Measurements from ENCODE around the gene BACH1.

Gene BACH1

DNA sequence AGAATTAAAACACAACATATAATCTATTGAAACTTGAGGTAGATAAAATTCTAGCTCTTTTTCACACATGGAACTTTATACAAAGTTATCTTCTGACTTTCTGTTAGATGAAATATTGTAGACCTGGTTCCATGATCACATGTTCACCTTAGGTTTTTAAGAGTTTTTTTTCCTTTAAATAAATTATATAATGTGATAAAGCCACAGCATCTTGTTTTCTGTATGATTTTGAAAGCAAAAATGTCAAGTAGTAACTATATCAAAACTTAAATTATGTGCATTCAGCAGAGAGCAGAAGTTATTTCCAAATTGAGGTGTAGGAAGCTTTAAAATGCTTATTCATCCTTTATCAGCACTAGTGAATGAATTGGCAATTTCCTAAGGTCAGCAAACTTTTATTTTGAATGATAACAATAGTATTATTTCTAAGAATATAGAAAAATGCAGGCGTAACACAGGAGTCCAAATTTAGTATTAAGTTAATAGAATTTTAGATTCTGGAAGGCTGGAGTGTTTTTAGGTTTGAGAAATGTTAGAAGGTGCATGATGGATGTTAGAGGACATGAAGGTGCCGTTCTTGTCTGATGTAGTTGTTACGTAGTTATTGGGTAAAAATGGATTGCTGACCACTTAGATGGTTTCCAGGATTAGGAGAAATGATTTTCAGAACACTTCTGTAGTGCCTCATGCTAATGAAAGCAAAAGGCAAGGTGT, 17.5 kb downstream of the BACH1 start:
- no peak for DNase-seq

DNA sequence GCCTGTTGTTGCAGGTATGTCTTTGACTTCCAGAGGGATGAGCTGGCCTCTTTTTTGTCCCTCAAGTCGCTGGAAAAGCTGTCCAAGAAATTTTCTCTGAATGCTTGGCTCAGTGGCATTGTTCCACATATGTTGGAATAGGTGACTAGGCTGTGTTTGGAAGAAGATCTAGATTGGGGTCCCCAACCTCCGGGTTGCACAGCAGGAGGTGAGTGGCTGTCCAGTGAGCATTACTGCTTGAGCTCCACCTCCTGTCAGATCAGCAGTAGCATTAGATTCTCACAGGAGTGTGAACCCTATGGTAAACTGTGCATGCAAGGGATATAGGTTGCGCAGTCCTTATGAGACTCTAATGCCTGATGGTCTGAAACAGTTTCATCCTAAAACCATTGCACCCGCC, 18.1 kb downstream of the BACH1 start:
- no peak for DNase-seq

DNA sequence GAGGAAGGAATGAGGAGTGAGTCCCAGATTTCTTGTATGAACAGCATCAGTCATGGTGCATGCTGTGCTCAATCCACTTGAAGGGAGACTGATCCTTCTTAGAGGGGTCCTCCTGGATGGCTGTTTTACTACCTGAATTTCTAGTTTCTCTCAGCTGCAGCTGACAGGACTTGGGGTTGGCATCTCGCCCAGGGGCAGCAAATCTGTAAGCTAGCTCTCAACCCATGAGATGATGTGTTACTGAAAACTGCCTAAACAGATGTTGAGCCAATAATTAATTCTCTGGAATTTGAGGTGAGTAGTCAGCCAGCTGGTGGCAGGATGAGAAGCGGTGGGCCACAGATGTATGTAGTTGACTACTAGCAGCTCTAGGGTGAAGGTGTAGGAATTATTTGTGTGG, 19.6 kb downstream of the BACH1 start:
- no peak for DNase-seq

DNA sequence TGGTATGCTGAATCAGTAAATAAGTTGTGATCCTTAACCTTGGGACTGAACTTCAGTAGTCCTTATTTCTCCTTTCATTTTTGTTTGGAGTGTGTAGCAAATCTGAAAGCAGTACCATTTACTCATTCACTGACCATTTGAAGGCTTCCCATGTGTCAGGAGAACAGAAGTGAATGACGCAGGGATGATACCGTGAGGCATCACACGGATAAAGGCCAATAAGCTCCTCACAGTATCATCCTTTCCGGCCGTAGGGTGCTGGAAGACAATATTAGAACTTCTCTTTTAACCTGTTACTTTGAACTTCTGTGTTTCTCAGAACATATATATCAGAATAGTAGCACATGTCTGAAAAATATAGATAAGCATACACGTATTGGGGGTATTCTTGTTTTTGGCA, 21.3 kb downstream of the BACH1 start:
- DNase-seq, result no peak

DNA sequence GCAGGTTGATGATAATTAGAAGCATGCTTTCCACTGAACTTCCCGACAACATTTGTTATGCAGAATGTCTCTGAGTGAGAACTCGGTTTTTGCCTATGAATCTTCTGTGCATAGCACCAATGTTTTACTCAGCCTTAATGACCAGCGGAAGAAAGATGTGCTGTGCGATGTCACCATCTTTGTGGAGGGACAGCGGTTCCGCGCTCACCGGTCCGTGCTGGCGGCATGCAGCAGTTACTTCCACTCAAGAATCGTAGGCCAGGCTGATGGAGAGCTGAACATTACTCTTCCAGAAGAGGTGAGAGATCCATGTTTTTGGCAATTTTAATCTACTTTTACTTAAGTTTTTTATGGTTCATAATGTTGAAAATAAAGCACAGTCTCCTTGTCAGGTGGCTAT, 22.5 kb downstream of the BACH1 start:
- no peak for DNase-seq

DNA sequence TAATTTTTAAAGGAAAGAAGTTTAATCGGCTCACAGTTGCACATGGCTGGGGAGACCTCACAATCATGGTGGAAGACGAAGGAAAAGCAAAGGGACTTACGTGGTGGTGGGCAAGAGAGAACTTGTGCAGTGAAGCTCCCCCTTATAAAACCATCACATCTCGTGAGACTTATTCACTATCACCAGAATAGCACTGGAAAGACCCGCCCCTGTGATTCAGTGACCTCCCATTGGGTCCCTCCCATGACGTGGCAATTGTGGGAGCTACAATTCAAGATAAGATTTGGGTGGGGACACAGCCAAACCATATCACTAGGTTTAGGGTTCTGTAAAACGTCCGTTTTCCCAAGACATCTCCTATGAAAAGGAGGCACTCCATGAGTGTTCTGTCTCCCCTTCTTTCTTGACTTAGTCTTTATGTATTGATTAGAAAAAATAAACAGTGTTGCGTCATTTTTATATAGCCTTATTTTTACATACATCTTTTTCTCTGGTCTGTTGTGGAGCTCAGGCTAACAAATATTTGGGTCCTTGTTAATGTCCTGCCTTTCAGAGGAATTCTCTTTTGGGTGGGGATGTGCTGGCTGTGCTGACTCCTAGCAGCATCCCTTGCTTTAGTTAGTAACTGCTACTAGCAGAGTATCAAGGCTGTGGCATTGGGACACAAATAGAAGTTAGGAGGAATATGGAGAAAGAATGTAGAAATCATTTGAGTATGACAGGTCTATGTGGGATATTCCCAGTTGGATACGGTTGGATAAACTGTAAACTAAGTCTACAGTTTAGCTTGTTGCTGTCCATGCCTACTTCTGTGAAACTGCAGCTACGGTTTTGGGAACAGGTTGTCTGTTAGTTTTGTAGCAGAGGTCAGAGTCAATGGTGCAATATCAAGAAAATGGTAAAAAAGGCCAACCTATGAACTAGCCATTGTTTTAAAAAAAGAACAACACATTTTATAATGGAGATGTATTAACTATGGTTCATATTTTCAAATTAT, 23.5 kb downstream of the BACH1 start:
- no peak for DNase-seq

DNA sequence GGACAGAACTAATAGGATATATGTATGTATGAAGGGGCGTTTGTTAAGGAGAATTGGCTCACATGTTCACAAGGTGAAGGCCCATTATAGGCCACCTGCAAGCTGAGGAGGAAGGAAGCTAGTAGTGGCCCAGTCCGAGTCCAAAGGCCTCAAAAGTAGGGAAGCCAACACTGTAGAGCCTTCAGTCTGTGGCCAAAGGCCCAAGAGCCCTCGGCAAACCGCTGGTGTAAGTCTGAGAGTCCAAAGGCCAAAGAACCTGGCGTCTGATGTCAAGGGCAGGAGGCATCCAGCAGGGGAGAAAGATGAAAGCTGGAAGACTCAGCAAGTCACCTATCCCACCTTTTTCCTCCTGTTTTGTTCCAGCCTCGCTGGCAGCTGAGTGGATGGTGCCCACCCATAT, 24.5 kb downstream of the BACH1 start:
- DNase-seq, result no peak

DNA sequence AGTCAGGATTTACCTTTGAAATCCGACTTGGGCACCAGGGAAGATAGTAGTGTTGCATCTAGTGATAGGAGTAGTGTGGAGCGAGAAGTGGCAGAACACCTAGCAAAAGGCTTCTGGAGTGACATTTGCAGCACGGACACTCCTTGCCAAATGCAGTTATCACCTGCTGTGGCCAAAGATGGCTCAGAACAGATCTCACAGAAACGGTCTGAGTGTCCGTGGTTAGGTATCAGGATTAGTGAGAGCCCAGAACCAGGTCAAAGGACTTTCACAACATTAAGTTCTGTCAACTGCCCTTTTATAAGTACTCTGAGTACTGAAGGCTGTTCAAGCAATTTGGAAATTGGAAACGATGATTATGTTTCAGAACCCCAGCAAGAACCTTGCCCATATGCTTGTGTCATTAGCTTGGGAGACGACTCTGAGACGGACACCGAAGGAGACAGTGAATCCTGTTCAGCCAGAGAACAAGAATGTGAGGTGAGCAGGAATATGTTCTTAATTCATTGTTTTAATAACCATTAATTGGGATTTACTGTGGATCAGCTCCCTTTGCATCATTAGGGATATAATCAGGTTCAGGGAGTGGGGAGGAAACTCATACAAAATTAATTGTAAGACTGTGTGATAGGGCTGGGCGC, 28.3 kb downstream of the BACH1 start:
- no peak for DNase-seq

DNA sequence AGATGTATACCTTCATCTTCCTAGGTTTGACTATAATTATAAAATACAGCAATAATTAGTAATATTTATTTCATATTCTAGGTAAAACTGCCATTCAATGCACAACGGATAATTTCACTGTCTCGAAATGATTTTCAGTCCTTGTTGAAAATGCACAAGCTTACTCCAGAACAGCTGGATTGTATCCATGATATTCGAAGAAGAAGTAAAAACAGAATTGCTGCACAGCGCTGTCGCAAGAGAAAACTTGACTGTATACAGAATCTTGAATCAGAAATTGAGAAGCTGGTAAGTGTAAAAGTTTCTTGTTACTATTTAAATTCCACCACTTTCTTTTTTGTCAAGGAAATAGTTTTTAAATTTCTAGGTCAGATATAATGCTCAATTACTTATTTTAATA, 30.7 kb downstream of the BACH1 start:
- no peak for DNase-seq

DNA sequence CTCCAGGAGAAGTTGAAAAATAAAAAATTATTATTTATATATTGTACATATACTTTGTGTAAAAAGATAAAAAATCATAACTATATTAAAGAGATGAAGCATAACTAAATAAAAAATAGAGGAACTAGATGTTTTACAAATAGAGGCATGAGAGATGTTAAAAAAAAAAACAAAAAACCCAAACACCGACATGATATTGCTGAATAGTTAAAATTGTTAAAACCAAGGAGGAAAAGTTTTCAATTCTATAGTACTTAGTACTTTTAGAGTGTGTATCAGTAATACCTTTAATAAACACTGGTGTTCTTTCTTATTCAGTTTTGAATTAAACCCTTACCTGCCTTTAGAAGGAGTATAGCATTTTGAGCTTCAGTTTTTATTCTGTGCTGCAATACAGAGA, 32.1 kb downstream of the BACH1 start:
- no peak for DNase-seq

DNA sequence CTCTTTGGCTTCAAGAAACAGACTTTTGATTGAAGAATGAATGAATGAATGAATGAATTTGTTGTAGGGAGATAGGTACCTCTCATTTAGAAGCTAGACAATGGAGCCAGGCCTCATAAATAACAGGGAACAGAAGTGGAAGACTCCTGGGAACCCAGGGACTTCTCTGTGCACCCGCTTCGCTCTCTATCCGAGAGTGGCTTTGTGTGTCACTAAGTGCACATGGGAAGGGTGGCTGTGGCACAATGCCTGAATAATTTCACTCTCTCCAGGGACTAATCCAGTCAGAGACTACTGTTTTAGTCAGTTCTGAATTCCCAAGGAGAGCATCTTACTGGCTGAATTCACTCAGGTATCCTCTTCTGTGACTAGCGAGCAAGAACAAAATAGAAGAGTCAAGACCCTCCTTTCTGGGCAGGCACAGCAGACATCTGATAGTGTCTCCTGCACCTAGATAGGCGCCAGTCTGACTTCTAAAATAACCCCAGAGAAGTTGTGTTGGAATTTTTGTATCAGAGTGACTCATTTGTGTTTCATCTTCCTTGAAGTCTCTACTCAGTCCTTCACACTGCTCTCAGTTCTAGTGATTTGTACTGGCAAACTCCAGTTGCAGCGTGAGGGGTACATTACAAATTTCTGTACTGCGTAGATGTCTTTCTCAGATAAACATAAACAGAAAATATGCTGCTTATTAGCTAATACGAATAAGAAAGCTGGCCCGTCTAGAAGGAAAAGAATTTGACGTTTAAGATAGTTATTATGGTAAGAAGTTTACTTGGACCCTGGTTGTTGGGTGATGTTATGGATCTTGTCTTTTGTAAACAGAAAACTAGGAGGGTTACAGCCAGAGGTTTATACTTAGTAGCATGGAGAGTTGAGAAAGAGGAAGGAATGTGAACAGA, 34.0 kb downstream of the BACH1 start:
- DNase-seq, result peak; percentile 78

DNA sequence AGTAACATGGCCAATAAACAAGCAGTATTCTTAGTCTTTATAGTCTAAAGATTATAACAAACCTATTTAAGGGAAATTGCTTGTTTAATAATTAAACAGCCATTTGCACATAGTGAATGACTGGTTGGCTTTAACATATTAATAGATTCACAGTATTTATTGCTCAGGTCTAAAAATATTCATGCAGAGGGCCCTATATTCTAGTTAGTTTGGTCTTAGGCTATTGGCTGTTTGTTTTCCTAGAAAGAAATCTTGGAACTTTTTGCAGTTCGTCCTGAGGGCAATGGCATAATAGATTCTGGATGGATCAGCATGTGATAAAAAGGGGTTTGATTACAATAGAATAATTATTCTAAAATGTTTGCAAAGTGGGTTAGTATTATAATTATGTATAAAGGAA, 34.7 kb downstream of the BACH1 start:
- no peak for DNase-seq

DNA sequence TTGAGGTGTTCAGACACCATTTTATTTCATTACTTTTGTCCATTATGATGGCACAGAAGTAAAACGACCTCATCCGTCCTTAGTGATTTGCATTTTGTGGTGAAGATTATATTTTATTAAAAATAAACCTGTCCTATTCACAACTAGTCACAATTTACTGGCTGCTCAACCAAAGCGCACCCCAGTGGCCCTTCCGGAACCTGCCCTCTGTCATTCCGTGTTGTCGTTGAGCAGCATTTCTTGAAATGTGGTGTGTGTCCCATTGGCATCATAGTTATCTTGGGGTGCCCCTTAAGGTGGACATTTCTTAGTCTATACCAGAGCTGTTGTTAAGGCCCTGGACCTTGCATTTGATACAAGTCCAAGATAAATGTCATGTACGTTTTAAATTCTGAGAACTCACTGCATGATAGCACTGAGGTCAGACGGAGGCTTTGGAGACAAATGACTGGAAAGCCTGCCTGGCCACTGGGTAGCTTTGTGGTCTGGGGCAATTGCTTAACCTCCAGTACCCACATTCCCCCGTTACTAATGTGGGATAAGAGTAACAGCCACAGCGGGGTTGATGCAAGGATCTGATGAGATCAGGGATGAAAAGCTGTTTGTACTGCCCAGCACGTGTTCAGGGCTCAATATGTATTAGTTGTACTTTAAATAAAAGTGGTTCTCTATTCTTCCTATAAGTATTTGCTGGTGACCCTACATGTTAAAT, 36.2 kb downstream of the BACH1 start:
- DNase-seq, result peak; percentile 88

DNA sequence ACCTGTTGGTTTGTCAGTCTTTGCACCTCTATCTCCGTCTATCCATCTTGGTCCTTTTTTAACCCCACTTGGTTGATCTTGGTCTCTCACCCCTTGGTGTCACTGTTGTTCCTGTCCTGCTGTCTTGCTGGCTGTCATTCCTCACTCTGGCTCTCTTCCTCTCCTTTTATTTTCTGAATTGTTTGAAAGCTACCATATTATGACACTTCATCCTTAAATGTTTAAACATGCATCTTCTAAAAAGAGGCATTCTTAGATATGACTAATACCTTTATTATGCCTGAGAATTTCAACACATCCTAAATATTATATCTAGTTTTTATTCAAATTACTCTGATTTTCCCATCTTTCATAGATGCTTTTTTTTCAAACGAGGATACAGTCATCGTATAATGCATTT, 37.0 kb downstream of the BACH1 start:
- DNase-seq, result peak; percentile 68

DNA sequence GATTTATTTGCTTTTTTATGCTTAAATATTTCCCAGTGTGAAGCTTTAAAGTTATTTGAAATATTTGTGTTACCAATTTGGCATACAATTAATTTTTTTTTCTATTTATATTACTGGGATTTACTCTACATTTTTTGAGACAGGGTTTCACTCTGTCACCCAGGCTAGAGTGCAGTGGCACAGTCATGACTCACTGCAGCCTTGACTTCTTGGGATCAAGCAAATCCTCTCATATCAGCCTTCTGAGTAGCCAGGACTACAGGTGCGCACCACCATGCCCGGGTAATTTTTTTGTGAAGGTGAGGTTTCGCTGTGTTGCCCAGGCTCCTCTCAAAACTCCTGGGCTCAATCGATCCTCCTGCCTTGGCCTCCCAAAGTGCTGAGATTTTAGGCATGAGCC, 39.5 kb downstream of the BACH1 start:
- no peak for DNase-seq

DNA sequence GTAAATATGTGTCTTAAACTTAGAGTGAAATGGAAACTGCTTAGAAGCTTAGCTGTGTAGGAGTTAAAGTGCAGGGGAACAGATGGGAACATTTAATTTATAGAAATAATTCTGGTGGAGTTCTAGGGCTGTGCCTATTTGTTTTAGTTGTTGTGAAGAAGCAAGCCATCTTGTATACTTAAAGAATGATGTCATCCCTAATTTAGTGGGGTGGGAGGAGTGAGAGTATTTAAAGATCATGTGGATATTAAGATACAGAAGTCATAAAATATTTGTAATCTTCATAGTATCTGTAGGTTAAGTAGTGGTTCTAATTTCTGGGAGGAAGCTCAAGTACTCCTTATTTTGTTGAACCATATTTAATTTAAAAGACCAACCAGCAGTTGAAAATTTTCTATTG, 41.5 kb downstream of the BACH1 start:
- peak; percentile 45 for DNase-seq

DNA sequence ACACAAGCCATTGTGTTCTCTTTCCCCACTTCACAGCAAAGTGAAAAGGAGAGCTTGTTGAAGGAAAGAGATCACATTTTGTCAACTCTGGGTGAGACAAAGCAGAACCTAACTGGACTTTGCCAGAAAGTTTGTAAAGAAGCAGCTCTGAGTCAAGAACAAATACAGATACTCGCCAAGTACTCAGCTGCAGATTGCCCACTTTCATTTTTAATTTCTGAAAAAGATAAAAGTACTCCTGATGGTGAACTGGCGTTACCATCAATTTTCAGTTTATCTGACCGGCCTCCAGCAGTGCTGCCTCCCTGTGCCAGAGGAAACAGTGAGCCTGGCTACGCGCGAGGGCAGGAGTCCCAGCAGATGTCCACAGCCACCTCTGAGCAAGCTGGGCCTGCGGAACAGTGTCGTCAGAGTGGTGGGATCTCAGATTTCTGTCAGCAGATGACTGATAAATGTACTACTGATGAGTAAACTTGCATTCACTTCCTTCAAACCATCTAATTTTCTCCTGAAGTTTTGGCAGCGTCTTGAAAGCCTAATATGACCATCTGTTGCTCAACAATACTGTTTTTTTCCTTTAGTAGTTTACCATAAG, 43.7 kb downstream of the BACH1 start:
- peak; percentile 96 for DNase-seq

DNA sequence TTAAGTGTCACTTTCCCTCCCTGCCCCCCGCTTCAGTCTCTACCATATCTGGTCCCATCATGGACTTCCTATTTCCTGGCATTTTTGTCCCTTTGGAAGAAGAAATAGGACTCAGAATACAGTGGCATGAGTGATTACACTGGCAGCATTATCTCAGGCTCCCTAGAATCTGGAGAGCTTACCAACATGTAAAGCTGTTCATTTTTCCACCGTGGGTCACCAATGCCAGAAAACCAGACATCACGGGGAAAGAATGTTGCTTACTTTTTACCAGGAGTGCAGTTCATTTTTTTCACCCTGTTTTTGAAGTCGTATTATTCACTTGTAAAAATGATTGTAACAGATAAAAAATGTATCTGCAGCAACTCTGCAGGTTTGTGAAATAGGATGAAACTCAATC, 44.8 kb downstream of the BACH1 start:
- DNase-seq, result peak; percentile 90

DNA sequence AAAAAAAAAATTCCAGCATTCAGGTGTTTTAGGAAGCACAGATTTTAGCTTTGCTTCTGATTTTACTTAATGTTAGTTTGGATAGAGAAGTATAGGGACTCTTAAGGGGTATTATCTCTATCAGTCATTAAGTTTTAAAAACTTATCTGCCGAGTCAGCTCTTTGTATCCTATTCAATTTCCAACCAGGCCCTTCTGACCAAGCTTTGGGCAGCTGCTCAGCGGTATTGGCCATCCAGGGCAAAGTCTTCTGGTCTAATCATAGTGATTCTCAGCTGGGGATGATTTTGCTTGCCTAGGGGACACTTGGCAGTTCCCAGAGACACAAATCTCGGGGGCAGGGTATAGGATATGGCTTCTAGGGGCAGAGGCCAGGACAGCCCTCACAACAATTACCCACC, 47.6 kb downstream of the BACH1 start:
- no peak for DNase-seq

DNA sequence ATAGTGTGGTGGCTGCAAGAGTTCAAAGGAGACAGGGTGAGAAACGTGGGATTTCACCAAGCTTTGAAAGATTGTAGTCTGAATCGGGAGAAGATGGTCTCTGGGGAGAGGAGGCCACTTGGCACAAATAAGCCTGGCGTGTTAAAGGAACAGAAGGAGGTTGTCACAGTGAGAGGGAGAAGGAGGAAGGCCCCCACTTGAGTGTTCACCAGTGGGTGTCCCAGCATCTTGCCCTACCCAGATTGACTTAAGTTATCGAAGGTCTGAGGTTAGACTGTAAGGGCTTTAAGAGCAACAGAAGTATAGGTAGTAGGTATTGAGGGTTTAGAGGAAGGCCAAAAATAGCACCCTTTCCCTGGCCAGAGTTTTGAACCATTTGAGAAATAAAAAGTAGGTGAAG, 48.0 kb downstream of the BACH1 start:
- DNase-seq, result no peak

DNA sequence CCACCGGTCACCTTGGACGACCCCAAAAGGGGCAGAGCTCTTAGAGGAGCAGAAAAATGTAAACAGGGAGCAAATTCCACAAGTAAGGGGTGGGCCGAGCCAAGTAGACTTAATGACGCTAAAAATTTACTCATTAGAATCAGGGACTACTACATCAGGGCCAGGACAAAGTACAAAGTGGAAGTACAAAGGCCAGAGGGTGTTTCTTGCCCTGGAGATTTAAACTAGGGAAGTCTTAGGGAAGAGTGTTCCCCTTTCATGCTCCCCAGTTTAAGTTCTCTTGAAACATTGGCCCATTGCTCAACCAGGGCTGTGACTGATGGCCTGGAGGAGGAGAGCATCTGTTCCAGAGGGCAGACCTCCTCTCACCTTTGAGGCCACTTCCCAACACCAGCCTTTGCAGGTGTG, 48.6 kb downstream of the BACH1 start:
- peak; percentile 38 for DNase-seq

DNA sequence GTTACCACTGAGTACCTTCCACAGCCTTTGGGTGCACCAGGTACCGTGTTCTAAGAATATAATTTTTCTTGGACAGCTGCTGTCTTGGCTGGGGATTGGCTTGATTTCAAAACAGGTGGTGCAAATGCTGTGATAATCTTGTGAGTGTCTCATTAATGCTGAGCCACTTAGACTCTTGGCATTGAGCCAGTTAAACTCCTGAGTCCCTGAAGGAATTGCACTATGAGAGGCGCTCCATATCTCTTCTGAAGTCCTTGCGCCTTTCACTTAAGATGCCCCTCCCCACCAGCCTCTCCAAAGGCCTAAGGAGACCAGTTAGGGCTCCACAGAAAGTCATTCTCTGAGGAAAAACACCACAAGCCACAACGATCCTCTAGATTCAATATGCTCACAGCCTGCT, 51.0 kb downstream of the BACH1 start:
- DNase-seq, result no peak

All from EL (cell line).